DMS 273 (cell line): ENCODE data around the gene VIPAS39.
A peak's percentile ranks its signal among the peaks of the same experiment; 100 is the strongest.
"Not testable (repeated sequence)": the region's sequence is repeated elsewhere in the genome, so short reads cannot be mapped to it uniquely, and the experiment has no call there.

ENCODE experiments used
- DNase-seq: peaks from one replicate; lab custom pipeline; 2025; ENCODE audit not compliant: unreplicated experiment; lab: John Stamatoyannopoulos, UW

Gene VIPAS39

DNA sequence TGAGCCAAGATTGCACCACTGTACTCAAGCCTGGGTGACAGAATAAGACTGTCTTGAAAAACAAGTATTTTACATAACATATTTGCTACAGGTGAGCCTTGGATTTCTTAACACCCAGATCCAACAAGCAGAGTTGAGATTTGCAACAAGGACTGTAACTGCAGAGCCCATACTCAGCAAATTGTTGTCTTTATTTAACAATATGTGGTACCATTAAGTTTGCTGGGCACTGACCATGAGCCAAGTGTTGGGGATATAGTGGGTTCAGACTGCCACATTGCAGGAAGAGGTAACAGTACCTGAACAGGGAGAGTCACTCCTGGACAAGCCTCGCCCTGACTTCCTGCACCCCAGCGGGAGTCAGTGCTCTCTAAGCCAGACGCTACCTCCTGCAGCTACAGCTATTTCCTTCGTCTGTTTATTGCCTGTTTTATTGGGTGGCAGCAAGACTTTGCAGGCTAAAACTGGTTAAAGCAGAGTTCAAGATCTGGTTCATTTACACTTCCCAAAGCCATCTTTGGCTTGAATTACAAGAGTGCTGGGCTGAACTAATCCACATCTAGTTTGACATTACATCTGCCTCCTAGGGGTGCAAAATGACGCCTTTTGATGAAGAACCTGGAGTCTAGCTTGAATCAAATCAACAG, 12.9 kb upstream of the VIPAS39 start:
- no peak for DNase-seq

- DNase-seq: peak; percentile 25
Measured at GRCh38 chr14:77469539-77469938, 12.1 kb upstream of the VIPAS39 start.

- peak; percentile 19 for DNase-seq
Measured at GRCh38 chr14:77469067-77469505, 11.7 kb upstream of the VIPAS39 start.

DNA sequence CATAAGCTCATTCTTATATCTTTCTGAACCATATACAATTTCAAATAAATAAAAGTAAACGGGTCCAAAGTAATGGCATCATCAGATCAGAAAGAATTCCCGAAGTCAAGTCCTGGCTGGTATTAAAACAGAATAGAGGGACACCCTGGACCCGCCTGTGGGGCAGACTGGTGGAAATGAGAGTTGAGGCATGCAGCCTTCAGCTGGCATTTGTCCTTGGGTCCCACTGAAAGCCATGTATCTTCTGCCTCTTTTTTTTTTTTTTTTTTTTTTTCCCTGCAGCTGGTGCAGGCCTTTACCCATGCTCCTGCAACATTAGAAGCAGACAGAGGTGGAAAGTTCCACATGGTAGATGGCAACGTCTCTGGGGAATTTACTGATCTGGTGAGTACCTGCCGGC, 10.4 kb upstream of the VIPAS39 start:
- DNase-seq: peak; percentile 17

DNA sequence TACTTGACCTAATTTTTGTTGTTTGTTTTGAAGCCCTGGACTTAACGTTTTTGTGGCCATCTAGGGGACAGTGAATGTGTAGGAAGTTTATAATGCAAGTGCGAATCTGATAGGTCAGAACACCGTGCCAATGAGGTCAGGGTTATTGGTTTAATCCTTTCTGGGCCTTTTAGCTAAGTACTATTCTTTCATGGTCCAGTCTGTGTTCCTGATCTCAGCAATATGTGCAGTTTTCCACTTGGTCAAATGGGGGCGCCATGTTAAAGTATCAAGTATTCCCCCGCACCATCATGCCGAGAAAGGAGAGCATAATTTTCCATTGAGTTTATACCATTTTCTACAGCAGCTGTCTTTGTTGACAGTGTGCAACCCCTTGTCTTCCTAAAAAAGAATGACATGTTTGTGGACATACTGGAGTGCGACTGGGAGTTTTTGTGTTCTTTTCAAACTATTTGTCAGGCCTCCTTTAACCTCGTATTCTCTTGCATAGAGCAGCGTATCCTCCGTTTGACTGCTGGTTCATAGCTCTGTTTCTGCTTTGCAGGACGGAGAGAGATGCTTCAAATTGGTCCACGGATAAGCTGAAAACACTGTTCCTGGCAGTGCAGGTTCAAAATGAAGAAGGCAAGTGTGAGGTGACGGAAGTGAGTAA, 1.8 kb upstream of the VIPAS39 start:
- peak; percentile 88 for DNase-seq

DNA sequence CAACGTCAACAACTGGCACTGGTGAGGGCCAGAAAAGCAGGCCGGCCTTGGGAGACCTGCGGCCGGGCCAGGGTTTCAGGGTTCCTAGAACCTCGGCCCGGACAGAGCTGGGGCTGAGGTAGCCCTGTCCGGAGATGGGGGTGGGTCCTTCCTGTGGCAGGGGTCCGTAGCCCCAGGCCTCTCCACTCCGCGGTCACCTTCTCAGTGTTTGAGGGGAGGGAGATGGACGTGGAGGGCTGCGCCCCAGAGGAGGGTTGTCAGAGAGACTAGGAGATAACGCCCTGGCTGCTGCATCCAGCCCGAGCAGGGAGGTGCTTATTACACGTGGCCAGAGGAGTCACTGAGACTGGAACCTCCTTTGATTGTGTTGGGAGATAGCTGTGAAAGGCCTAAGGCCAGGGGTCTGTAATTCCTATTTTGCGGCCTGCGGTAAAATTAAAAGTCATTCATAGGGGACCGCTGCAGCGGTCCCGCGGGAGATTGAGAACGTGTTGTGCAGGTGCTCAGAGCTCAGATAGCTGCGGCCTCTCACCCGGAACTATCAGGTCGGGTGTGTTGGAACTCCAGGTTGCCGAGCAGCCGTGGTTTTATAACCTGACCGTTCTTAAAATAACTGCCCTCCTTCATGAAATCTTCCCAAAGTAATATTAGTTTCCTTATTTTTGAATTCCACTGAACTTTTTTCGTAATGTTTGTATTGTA, 999 bp upstream of the VIPAS39 start:
- DNase-seq: peak; percentile 64

- peak; percentile 81 for DNase-seq
Measured at GRCh38 chr14:77457115-77457521, 283 bp downstream of the VIPAS39 start.

DNA sequence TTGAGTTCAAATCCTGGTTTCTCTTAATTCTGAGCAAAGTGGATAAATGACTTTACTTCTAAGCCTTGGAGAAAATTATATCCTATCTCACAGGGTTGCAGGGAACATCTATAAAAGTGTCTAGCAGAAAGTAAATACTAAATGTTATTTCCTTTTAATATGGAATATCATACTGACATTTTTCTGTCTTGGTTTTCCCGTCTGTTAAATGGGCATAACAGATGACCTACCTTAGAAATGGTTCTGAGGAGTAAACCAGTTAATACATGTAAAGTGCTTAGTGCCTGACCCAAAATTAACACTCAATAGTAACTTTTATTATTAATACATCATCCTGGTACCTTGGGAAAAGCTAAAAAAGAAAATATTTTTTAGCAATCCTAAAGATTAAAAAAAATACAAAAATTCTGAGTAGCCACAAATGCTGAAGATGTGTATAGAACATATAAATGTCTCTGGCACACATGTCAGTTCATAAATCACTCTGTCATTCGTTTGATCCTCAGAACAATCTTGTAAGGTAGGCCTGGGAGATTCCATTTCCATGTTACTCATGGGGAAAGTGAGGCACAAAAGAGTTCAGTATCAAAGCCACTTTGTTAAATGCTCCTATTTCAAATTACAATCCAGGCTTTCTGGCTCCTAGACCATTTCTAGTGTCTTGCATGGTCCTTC, 1.3 kb downstream of the VIPAS39 start:
- DNase-seq: no peak

GRCh38 chr14:77442196-77442595, 15.2 kb downstream of the VIPAS39 start:
- DNase-seq: no peak

GRCh38 chr14:77439861-77440260, 17.5 kb downstream of the VIPAS39 start:
- no peak for DNase-seq

GRCh38 chr14:77438596-77438995, 18.8 kb downstream of the VIPAS39 start:
- DNase-seq: no peak

GRCh38 chr14:77436042-77436441, 21.4 kb downstream of the VIPAS39 start:
- no peak for DNase-seq

- no peak for DNase-seq
Measured at GRCh38 chr14:77426396-77426795, 31.0 kb downstream of the VIPAS39 start.

GRCh38 chr14:77424862-77425261, 32.5 kb downstream of the VIPAS39 start:
- DNase-seq: no peak

DNA sequence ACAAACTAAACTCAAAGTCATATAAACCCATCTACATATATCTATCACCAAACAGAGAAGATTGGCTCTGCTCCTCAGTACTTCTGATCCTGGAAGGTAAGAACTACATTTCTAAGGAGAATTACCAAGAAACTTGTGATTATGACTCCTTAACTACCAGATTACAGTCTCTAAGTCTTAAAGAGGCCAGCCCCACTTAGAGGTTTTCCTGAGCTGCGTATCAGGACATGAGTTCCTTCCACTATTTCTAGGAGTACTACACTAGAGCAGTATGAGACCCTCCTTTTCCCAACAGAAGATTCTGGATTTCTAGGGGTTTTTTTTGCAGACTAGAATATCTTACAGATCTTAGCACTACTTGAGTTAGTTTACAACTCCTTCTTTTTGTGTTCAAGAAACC, 34.0 kb downstream of the VIPAS39 start, which contains the start of gene NOXRED1:
TSS of gene NOXRED1 (minus strand) at position 101 of the 400 bp plus-strand sequence. CDS start 634 bp downstream, outside the sequence.
- DNase-seq: no peak

DNA sequence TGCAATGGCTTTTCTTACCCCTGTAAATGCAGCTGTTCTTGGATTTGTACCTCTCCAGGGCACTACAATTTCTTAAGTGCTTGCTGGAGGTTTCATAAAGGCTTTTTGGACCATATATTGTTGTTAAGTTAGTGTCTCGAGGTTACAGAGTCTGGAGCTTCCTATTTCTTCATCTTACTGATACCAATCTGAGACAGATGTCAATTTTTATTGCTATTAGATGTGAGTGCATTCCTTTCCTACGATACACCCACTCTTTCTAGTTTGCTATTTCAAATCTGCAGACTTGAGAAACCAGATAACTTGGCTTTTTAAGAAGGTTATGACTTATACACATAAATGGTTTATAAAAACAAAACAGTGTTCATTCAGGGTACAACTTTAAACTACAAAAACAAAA, 36.2 kb downstream of the VIPAS39 start:
- no peak for DNase-seq

DNA sequence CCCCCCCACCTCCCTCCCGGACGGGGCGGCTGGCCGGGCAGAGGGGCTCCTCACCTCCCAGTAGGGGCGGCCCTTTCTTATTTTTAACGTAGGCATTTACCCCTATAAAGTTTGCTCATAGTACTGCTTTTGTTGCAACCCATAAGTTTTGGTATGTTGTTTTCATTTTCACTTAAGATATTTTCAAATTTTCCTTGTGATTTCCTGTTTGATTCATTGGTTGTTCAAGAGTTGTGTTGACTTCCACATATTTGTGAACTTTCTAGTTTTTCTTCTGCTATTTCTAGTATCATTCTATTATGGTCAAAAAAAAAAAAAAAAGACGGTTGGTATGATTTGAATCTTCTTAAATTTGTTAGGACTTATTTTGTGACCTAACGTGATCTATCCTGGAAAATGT, 40.6 kb downstream of the VIPAS39 start:
- DNase-seq: no peak

DNA sequence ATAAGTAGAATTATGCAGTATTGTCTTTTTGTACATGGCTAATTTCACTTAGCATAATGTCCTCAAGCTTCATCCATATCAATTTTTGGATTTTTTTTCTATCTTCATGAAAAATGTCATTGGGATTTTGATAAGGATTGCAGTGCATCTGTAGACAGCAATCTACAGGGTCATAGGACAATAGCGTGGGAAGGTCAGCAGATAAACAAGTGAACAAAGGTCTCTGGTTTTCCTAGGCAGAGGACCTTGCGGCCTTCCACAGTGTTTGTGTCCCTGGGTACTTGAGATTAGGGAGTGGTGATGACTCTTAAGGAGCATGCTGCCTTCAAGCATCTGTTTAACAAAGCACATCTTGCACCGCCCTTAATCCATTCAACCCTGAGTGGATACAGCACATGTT, 41.3 kb downstream of the VIPAS39 start:
- not testable (repeated sequence) for DNase-seq

DNA sequence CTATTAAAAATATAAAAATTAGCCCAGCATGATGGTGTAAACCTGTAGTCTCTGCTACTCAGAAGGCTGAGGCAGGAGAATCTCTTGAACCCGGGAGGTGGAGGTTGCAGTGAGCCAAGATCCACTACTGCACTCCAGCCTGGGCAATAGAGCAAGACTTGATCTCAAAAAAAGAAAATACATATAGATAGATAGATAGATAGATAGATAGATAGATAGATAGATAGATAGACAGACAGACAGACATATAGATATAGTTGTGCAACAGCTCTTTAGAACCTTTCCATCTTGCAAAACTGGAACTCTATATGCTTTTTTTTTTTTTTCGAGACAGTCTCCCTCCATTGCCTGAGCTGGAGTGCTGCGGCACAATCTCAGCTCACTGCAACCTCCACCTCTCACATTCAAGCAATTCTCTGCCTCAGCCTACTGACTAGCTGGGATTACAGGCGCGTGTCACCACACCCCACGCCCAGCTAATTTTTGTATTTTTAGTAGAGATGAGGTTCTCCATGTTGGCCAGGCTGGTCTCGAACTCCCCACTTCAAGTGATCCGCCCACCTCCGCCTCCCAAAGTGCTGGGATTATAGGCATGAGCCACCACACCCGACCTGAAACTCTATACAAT, 41.9 kb downstream of the VIPAS39 start:
- not testable (repeated sequence) for DNase-seq

- DNase-seq: peak; percentile 48
Measured at GRCh38 chr14:77409131-77409533, 48.3 kb downstream of the VIPAS39 start.

DNA sequence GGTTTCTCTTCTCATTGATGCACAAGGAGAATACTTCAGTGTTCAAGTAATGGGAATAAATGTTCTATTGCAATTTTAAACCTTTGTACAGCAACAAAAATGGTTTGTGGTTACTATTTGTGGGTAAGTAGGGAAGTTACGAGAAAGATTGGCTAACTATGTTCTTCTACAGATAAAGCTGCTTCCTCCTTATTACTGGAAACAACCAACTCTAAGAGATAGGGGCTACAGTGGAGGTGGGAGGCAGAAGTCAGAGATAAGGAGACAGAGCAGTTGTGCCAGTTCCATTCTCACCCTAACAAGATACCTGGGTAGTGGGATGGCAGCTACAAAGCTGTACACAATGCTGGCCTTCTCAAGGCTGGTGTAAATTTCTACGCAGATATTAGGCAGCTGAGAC, 50.2 kb downstream of the VIPAS39 start:
- DNase-seq: no peak
